Duodenal mucosa (tissue), 2 donors: ENCODE measurements around the gene VASH1.

ENCODE experiments used
- H3K27ac ChIP-seq: one replicate; pipeline ENCODE4 v1.7.0; 2013; ENCODE audit warnings: low read depth, low read length
- H3K27me3 ChIP-seq, 2 donors: one replicate each; pipeline ENCODE4 v1.7.0; 2013; ENCODE audit warnings: low read length in 2 of 2, control low read depth in 1 of 2; ENCODE audit not compliant: insufficient read depth in 2 of 2, control insufficient read depth in 1 of 2
- H3K36me3 ChIP-seq, 2 donors: one replicate each; pipeline ENCODE4 v1.7.0; 2013; ENCODE audit warnings: low read length in 2 of 2, control low read depth in 1 of 2; ENCODE audit not compliant: insufficient read depth in 2 of 2, control insufficient read depth in 1 of 2
- H3K4me1 ChIP-seq, 2 donors: one replicate each; pipeline ENCODE4 v1.7.0; 2013; ENCODE audit warnings: low read length in 2 of 2, control low read depth in 1 of 2; ENCODE audit not compliant: insufficient read depth in 2 of 2, control insufficient read depth in 1 of 2
- H3K4me3 ChIP-seq, 2 donors: one replicate each; pipeline ENCODE4 v1.7.0; 2013; ENCODE audit warnings: low read length in 2 of 2, low read depth in 1 of 2
- H3K9ac ChIP-seq, 2 donors: one replicate each; pipeline ENCODE4 v1.7.0; 2013; ENCODE audit warnings: low read length in 2 of 2, low read depth in 1 of 2
- H3K9me3 ChIP-seq, 2 donors: one replicate each; pipeline ENCODE4 v1.7.0; 2013; ENCODE audit warnings: low read length in 2 of 2, control low read depth in 1 of 2; ENCODE audit not compliant: control insufficient read depth in 1 of 2

VASH1 gene

GRCh38 chr14:76812093-76812421 is 50.8 kb downstream of the VASH1 start:
- Histone ChIP-seq H3K9me3 (no peaks in the 10 kb centered on the region), H3K36me3 (peaks cover 10 to 22% of the 10 kb centered on the region in 2 donors), H3K27ac (peak overlapping the region; percentile 78), H3K9ac (peak overlapping the region; percentile 71 to 81), H3K27me3 (no peaks in the 10 kb centered on the region), H3K4me1 (peaks cover 8 to 12% of the 10 kb centered on the region in 2 donors), H3K4me3 (peak overlapping the region; percentile 87)

DNA sequence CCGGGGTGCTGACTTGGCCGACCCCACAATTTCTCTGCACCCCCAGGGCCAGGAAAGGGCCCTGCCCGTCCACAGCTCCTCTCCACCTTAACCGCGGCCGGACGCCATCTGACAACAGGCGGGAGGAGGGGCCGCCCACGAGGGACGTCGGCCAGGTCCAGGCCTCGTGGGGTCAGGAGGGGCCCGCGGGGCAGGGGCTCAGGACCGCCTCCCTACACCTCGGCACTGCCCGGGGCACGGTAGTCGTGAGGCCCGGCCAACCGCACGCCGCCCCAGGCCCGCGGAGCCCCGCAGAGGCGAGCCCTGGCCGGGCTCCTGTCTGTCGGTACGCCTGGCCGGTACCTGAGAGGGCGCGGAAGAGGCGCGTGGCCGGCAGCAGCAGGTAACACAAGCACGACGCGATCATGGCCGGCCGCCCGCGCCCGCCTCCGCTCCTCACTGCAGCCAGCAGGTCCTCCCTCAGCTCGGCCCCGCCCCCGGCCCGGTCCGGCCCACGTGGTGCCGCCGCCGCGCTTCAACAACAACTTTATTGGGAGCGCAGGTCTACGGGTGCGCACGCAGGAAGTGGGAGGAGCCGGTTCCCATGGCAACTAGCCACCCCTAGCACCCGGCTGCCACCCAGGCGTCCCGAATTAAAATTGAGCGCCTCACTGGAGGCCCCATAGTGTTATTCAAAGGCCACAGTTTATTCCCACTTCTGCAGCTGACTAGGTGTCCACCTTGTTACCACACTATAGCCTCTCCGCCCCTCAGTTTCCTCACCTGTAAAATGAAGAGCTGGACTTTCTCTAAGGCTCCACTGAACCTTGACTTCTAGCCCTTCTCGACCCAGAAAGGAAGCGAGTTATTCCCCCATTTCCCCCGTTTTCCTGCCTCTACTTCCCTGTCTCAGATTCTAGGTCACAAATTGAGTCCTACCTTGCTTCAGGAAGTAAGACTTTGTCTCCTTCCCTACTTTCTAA is 51.4 kb downstream of the VASH1 start, which contains the start of gene ANGEL1:
ANGEL1 (minus strand) TSS at position 461 of the 962 bp plus-strand sequence; CDS start at position 406, 55 bp downstream.
- Histone ChIP-seq H3K9ac (peak within 1 kb of the TSS; percentile 71 to 81), H3K4me1 (peaks cover 8 to 12% of the 10 kb centered on the region in 2 donors), H3K9me3 (no peaks in the 10 kb centered on the region), H3K36me3 (peaks cover 4 to 15% of the 10 kb centered on the region in 2 donors), H3K27ac (peak within 1 kb of the TSS; percentile 78), H3K27me3 (no peaks in the 10 kb centered on the region), H3K4me3 (peak within 1 kb of the TSS; percentile 87)

- Histone ChIP-seq H3K27me3 (peaks cover 0 to 3% of the 10 kb centered on the region in 2 donors), H3K36me3 (no peaks in the 10 kb centered on the region), H3K9ac (no peak overlapping the region), H3K9me3 (no peaks in the 10 kb centered on the region), H3K4me1 (peaks cover 8 to 12% of the 10 kb centered on the region in 2 donors), H3K27ac (no peak overlapping the region), H3K4me3 (no peak overlapping the region)
These were observed 53.7 kb downstream of the VASH1 start for GRCh38 chr14:76814726-76815645.

GRCh38 chr14:76820700-76821099 is 59.4 kb downstream of the VASH1 start:
- Histone ChIP-seq H3K9me3 (no peaks in the 10 kb centered on the region), H3K36me3 (no peaks in the 10 kb centered on the region), H3K27ac (no peak overlapping the region), H3K4me1 (no peaks in the 10 kb centered on the region), H3K4me3 (no peak overlapping the region), H3K27me3 (peaks cover 0 to 3% of the 10 kb centered on the region in 2 donors), H3K9ac (no peak overlapping the region)

DNA sequence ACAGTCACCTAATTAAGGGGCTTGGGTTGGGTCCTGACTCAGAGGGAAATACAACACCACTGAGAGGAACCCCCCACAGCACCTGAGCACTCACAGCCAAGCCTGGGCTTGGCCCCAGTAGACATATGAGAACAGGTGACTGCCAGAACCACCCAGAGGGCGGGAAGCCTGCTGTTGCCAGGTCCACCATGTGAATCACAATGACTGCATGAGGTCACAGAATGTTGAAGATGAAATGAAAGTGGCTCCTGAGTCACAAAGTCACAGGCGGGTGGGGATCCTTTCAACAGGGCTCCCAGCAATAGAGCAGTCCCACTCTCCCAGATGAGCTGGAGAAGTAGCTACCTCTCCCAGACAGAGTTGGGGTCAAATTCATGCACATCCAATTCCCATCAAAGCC is 64.9 kb downstream of the VASH1 start, which contains the start of gene LRRC74A:
LRRC74A (plus strand) TSS at position 287 of the 400 bp plus-strand sequence. CDS start 290 bp downstream, outside the sequence.
- Histone ChIP-seq H3K27ac (no peak within 1 kb of the TSS), H3K36me3 (no peaks in the 10 kb centered on the region), H3K9me3 (no peaks in the 10 kb centered on the region), H3K4me1 (peaks cover 6 to 12% of the 10 kb centered on the region in 2 donors), H3K9ac (no peak within 1 kb of the TSS), H3K27me3 (no peaks in the 10 kb centered on the region), H3K4me3 (no peak within 1 kb of the TSS)

DNA sequence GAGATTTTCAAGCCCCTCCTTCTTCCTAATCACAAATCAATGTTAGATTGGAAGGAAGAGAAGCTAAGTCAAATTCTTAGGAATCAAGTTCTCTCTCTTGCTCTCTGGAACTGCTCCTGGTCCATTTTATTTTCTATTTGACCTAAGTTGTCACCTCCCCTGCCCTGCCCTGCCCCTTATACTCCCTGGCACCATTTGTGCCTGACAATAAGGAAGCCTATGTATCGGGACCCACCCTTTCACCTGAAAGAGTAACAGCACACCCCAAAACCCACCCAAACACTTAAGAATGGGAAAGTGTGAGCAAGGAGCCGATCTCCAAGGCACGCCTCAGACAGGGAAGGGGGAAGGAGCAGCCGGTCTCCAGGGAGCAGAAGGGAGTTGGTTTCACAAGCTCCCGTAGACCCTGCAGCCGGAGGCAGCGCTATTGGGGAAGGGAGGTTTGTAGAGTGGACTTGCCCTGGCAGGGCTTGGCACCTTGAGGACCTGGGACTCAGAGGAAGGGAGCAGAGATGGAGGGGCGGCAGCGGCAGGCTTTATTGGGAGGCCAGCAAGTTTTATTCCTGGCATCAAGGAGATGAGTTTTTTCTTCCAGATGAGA is 66.5 kb downstream of the VASH1 start:
- Histone ChIP-seq H3K4me1 (peaks cover 6 to 12% of the 10 kb centered on the region in 2 donors), H3K4me3 (peak overlapping the region in 1 of 2 donors; percentile 32), H3K27me3 (no peaks in the 10 kb centered on the region), H3K9ac (no peak overlapping the region), H3K9me3 (peaks cover 0 to 4% of the 10 kb centered on the region in 2 donors), H3K27ac (no peak overlapping the region), H3K36me3 (no peaks in the 10 kb centered on the region)

- Histone ChIP-seq H3K4me1 (peaks cover 6 to 12% of the 10 kb centered on the region in 2 donors), H3K9ac (no peak overlapping the region), H3K27ac (no peak overlapping the region), H3K36me3 (no peaks in the 10 kb centered on the region), H3K9me3 (peaks cover 0 to 4% of the 10 kb centered on the region in 2 donors), H3K27me3 (no peaks in the 10 kb centered on the region), H3K4me3 (peak overlapping the region; percentile 18 to 32)
These were observed 67.2 kb downstream of the VASH1 start for GRCh38 chr14:76828339-76829012.

GRCh38 chr14:76829013-76829365 is 67.7 kb downstream of the VASH1 start:
- Histone ChIP-seq H3K4me1 (peaks cover 8 to 15% of the 10 kb centered on the region in 2 donors), H3K36me3 (no peaks in the 10 kb centered on the region), H3K9ac (no peak overlapping the region), H3K27me3 (no peaks in the 10 kb centered on the region), H3K9me3 (peaks cover 0 to 4% of the 10 kb centered on the region in 2 donors), H3K27ac (no peak overlapping the region), H3K4me3 (no peak overlapping the region)

DNA sequence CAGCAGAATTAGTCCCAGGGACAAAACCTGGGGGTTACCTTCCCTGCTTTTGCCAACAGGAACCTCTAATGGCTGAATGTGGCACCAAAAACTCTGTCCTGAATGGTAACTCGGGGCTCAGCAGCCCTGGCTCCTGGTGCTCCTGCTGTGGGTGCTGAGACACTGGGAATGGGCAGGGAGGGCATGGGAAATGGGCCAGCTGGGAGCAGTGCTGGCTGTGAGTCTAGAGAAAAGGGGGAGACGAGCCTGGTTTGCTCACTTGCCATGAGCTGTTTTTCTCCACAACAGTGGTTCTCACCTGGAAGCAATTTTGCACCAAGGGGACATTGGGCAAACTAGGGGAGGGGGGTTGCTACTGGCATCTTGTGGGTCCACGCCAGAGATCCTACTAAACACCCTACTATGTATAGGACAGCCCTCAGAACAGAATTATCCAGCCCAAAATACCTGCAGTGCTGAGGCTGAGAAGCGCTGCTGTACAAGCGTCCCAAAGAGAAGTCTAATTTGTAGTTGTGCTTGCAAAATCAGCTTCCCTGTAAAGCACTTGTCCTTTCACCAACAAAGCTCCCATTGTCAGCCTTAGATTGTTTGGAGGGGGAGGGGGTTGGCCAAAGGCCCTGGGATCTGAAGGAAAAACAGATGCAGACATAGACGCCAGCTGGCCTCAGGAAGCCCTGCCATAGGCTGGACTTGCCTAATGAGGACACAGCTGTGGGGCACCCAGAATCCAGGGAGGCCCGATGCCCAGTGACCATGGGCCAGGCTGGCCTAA is 68.6 kb downstream of the VASH1 start:
- no peak overlapping the region for H3K9ac ChIP-seq
- H3K27ac ChIP-seq, result no peak overlapping the region
- H3K9me3 ChIP-seq, result peaks cover 0 to 4% of the 10 kb centered on the region in 2 donors
- H3K4me1 ChIP-seq, result peaks cover 8 to 24% of the 10 kb centered on the region in 2 donors
- H3K4me3 ChIP-seq, result no peak overlapping the region
- H3K36me3 ChIP-seq, result no peaks in the 10 kb centered on the region
- H3K27me3 ChIP-seq, result no peaks in the 10 kb centered on the region
